Measurements from ENCODE around the gene CFAP299.

DNA sequence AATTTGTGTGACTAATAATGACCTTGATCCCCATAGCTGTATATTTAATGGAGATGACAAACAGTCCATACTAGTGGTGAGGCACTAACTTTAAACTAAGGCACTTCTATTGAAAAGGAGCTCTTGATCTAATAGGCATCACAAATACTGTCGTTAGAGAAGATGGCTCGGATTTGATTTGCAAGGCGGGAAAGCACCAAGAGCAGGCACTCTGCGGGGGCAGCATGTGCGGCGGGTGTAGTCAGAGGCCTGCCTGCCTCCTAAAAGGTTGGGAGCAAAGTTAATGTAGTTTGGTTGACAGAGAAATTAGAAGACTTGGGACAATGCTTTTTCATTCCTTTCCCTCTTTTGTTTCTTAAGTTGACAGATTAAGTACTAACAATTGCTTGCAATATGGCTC lies 278.8 kb downstream of the CFAP299 start:
- no peak for TF ChIP-seq CTCF (IDR thresholded peaks at IDR 0.05 in 8 of 11, conservative IDR thresholded peaks at IDR 0.05 in 3 of 11)
- no peak for TF ChIP-seq POLR2AphosphoS5 (IDR thresholded peaks at IDR 0.05)
